HG02798 (cell line): Measurements from ENCODE around the gene SPRYD3.

Experiments used
- ATAC-seq: cut with Tn5 transposase; IDR thresholded peaks from one replicate; pipeline ENCODE4 v1.9.1; 2021; ENCODE audit warnings: mild to moderate bottlenecking; ENCODE audit not compliant: unreplicated experiment, poor library complexity

SPRYD3 gene

GRCh38 chr12:53064613-53065436, 14.4 kb downstream of the SPRYD3 start:
- no peak for ATAC-seq

GRCh38 chr12:53063708-53064612, 15.2 kb downstream of the SPRYD3 start:
- ATAC-seq: no peak

- no peak for ATAC-seq
Observed at GRCh38 chr12:53062977-53063707, 16.0 kb downstream of the SPRYD3 start.

- ATAC-seq: no peak
Observed at GRCh38 chr12:53062011-53062961, 16.9 kb downstream of the SPRYD3 start.

- no peak for ATAC-seq
Observed at GRCh38 chr12:53061404-53062010, 17.7 kb downstream of the SPRYD3 start.

- no peak for ATAC-seq
Observed at GRCh38 chr12:53060721-53061276, 18.4 kb downstream of the SPRYD3 start.

GRCh38 chr12:53060064-53060720, 19.0 kb downstream of the SPRYD3 start:
- no peak for ATAC-seq

GRCh38 chr12:53059434-53060063, 19.6 kb downstream of the SPRYD3 start:
- no peak for ATAC-seq

- no peak for ATAC-seq
Observed at GRCh38 chr12:53058674-53059433, 20.3 kb downstream of the SPRYD3 start.

GRCh38 chr12:53057816-53058500, 21.2 kb downstream of the SPRYD3 start:
- no peak for ATAC-seq

GRCh38 chr12:53056901-53057300, 22.3 kb downstream of the SPRYD3 start:
- ATAC-seq: no peak

- no peak for ATAC-seq
Observed at GRCh38 chr12:53056296-53056695, 22.9 kb downstream of the SPRYD3 start.

- ATAC-seq: no peak
Observed at GRCh38 chr12:53055471-53056266, 23.5 kb downstream of the SPRYD3 start.

GRCh38 chr12:53054112-53054878, 24.9 kb downstream of the SPRYD3 start:
- ATAC-seq: peak; percentile 92
